Activated naive CD4-positive, alpha-beta T cell treated with anti-CD3 and anti-CD28 coated beads, Interleukin-2, amount 50 U/mL, for 24 hours (primary cell): ENCODE data around the gene HORMAD2.

ENCODE experiments used
- H3K27ac Mint-ChIP-seq: one replicate; pipeline ENCODE4 v1.8.0; 2021; ENCODE audit warnings: mild to moderate bottlenecking, mixed read lengths
- H3K27me3 Mint-ChIP-seq: one replicate; pipeline ENCODE4 v1.8.0; 2021; ENCODE audit warnings: mixed read lengths
- H3K36me3 Mint-ChIP-seq: one replicate; pipeline ENCODE4 v1.8.0; 2021; ENCODE audit warnings: mixed read lengths
- H3K4me1 Mint-ChIP-seq: one replicate; pipeline ENCODE4 v1.8.0; 2021; ENCODE audit warnings: mixed read lengths
- H3K4me3 Mint-ChIP-seq: one replicate; pipeline ENCODE4 v1.8.0; 2021; ENCODE audit warnings: mild to moderate bottlenecking, mixed read lengths
- H3K9me3 Mint-ChIP-seq: one replicate; pipeline ENCODE4 v1.8.0; 2021; ENCODE audit warnings: mixed read lengths

Gene HORMAD2

DNA sequence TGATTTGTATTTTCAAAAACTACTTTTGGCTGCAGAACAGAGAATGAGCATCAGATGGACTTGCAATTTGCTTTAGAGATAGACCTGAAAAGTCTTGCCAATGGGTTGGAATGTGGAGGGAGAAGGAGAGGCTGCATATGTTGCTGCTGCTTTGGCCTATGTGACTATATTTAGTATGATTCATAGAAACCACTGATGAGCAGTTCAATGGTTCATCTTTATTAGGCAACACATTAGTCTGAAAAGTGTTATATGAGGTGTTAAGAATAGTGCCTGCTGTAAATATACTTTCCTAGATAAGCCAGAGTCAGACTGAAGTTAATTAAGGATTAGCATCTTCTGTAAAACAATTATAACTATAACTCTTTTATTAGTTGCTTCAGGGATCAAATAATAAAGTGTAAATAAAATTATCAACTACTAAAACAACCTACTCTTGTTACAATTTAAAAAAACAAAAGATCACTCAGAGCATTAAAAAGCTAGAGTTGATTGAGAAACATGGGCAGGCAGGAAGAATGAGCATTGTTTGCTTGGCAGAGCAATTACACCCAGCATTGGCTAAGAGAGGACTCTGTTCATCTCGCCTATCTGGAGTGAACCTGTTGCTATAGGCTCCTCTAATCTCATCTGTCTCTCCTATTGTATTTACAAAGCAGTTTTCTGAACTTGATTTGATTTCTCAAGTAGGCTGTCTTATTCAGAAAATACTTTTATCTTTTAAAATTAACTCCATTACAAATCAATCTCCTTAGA is 36.3 kb downstream of the HORMAD2 start:
- Mint-ChIP-seq H3K4me3 (no peak overlapping the region), H3K9me3 (no peaks in the 10 kb centered on the region), H3K27ac (no peak overlapping the region), H3K4me1 (peaks cover 8% of the 10 kb centered on the region), H3K36me3 (no peaks in the 10 kb centered on the region), H3K27me3 (no peaks in the 10 kb centered on the region)

DNA sequence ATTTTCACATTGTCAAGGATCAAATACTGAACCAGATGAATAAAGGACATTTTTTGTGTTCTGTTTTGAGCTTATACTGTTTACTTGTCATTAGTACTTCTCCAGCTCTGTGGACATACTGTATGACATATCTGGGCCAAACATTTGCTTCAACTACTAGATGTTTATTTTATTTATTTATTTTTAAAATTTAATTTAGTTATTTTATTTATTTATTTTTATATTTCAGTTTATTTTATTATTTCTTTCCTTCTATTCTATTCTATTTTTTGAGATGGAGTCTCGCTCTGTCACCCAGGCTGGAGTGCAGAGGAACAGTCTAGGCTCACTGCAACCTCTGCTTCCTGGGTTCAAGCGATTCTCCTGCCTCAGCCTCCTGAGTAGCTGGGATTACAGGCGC is 37.0 kb downstream of the HORMAD2 start:
- no peak overlapping the region for H3K4me3 Mint-ChIP-seq
- H3K4me1 Mint-ChIP-seq = peaks cover 13% of the 10 kb centered on the region
- H3K9me3 Mint-ChIP-seq = no peaks in the 10 kb centered on the region
- H3K27me3 Mint-ChIP-seq = no peaks in the 10 kb centered on the region
- H3K36me3 Mint-ChIP-seq = no peaks in the 10 kb centered on the region
- H3K27ac Mint-ChIP-seq = no peak overlapping the region

- Mint-ChIP-seq H3K27me3 (no peaks in the 10 kb centered on the region), H3K36me3 (no peaks in the 10 kb centered on the region), H3K9me3 (no peaks in the 10 kb centered on the region), H3K27ac (no peak overlapping the region), H3K4me1 (peaks cover 13% of the 10 kb centered on the region), H3K4me3 (no peak overlapping the region)
These were observed 38.0 kb downstream of the HORMAD2 start for GRCh38 chr22:30118291-30118690.

DNA sequence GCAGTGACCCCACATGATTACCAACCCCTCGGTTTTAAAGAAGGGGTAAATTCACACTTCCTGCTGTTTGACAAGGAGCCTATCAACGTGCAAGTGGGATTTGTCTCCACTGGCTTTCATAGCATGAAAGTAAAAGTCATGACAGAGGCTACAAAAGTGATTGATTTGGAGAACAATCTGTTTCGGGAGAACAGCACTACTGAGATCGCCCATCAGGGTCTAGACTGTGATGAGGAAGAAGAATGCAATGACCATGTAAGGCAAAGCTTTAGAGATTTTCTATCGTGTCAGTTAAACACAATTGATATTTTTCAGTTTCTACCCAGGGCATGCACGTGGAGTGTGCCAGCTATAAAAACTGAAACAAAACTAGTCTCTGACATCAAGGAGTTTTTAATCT is 41.7 kb downstream of the HORMAD2 start:
- no peaks in the 10 kb centered on the region for H3K9me3 Mint-ChIP-seq
- H3K36me3 Mint-ChIP-seq = peaks cover 2% of the 10 kb centered on the region
- H3K27me3 Mint-ChIP-seq = no peaks in the 10 kb centered on the region
- no peak overlapping the region for H3K4me3 Mint-ChIP-seq
- H3K4me1 Mint-ChIP-seq = peaks cover 6% of the 10 kb centered on the region
- H3K27ac Mint-ChIP-seq = no peak overlapping the region

DNA sequence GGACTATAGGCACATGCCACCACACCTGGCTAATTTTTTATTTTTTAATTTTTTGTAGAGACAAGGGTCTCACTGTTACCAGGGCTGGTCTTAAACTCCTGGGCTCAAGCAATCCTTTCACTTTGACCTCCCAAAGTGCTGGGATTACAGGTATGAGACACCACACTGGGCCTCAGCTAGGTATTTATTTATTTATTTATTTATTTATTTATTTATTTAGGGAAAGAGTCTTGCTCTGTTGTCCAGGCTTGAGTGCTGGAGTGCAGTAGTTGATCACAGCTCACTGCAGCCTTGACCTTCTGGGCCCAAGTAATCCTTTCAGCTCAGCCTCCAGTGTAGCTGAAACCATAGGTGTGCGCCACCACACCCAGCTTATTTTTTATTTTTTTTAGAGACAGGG is 43.2 kb downstream of the HORMAD2 start:
- Mint-ChIP-seq H3K9me3 (no peaks in the 10 kb centered on the region), H3K4me1 (peaks cover 6% of the 10 kb centered on the region), H3K4me3 (no peak overlapping the region), H3K27ac (no peak overlapping the region), H3K27me3 (no peaks in the 10 kb centered on the region), H3K36me3 (peaks cover 2% of the 10 kb centered on the region)

DNA sequence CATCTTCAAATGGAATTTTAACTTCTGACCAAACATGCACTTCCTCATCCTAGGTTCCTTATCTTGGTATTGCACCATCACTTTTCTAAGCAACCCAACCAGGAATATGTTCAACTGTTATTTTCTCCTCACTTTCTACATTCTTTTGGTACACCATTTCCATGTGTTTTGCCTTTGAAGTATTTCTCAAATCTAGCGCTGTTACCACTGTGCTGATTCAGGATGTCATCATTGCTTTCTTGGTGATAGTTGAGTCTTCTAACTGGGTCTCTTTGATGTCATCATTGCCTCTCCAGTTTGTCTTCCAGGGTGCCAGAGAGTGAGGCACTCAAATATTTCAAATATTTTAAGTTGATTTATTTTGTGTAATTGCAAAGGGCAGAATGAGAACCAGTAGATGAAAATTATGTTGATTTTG is 47.5 kb downstream of the HORMAD2 start:
- peaks cover 2% of the 10 kb centered on the region for H3K36me3 Mint-ChIP-seq
- no peaks in the 10 kb centered on the region for H3K9me3 Mint-ChIP-seq
- H3K4me3 Mint-ChIP-seq = no peak overlapping the region
- H3K27me3 Mint-ChIP-seq = no peaks in the 10 kb centered on the region
- no peaks in the 10 kb centered on the region for H3K4me1 Mint-ChIP-seq
- H3K27ac Mint-ChIP-seq = no peak overlapping the region

DNA sequence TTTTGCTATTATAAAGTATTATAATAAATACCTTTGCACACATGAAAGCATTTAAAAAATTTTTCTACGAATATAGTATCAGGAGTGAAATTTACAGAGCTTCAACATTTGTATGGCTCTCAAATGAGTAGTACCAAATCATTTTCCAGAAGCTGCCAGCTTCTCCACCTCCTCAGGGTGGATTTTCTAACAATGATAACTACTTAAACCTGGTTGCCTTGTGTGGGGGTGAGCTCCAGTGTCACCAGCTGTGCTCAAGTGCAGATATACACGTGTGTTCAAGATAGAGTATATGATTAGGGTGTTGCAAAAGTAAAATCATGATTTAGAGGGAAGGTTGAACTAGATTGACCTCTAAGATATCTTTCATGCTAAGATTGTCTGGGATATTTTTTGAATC is 48.2 kb downstream of the HORMAD2 start:
- H3K4me1 Mint-ChIP-seq = no peaks in the 10 kb centered on the region
- no peaks in the 10 kb centered on the region for H3K27me3 Mint-ChIP-seq
- no peaks in the 10 kb centered on the region for H3K9me3 Mint-ChIP-seq
- no peak overlapping the region for H3K4me3 Mint-ChIP-seq
- H3K27ac Mint-ChIP-seq = no peak overlapping the region
- H3K36me3 Mint-ChIP-seq = peaks cover 2% of the 10 kb centered on the region

DNA sequence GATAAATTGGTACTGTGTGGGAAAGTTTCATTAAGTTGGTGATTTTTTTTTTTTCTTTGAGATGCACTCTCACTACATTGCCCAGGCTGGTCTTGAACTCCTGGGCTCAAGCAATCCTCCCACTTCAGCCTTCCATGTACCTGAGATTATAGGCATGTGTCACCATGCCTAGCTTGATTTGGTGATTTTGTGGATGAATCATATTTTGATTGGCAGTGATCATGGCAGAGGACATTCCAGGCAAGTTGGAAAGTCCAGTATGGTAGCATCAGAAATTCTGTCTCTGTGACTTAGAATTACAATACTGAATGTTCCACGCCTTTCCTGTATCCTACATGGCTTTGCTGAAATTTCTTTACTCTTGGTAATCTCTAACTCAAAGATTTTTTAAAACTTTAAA is 49.4 kb downstream of the HORMAD2 start:
- peaks cover 2% of the 10 kb centered on the region for H3K36me3 Mint-ChIP-seq
- H3K4me1 Mint-ChIP-seq = no peaks in the 10 kb centered on the region
- H3K27ac Mint-ChIP-seq = no peak overlapping the region
- H3K4me3 Mint-ChIP-seq = no peak overlapping the region
- H3K9me3 Mint-ChIP-seq = no peaks in the 10 kb centered on the region
- H3K27me3 Mint-ChIP-seq = no peaks in the 10 kb centered on the region

GRCh38 chr22:30132290-30132996 is 52.2 kb downstream of the HORMAD2 start:
- H3K4me3 Mint-ChIP-seq = no peak overlapping the region
- H3K9me3 Mint-ChIP-seq = no peaks in the 10 kb centered on the region
- H3K36me3 Mint-ChIP-seq = no peaks in the 10 kb centered on the region
- H3K4me1 Mint-ChIP-seq = no peaks in the 10 kb centered on the region
- H3K27me3 Mint-ChIP-seq = no peaks in the 10 kb centered on the region
- peak overlapping the region; percentile 41 for H3K27ac Mint-ChIP-seq

DNA sequence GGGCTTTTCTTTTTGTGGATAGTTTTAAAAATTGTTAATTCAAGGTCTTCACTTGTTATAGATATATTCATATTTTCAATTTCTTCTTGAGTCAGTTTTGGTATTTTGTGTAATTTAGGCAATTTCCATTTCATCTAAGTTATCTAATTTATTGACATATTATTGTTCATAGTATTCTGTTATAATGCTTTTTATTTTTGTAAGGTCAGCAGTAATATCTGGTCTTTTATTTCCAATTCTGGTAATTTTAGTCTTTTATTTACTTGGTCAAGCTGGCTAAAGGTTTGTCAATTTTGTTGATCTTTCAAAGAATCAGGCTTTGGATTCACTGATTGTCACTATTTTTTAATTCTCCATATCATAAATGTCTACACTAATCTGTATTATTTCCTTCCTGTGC is 60.1 kb downstream of the HORMAD2 start:
- no peak overlapping the region for H3K4me3 Mint-ChIP-seq
- H3K9me3 Mint-ChIP-seq = no peaks in the 10 kb centered on the region
- H3K4me1 Mint-ChIP-seq = no peaks in the 10 kb centered on the region
- H3K27me3 Mint-ChIP-seq = no peaks in the 10 kb centered on the region
- H3K36me3 Mint-ChIP-seq = peaks cover 8% of the 10 kb centered on the region
- H3K27ac Mint-ChIP-seq = no peak overlapping the region

DNA sequence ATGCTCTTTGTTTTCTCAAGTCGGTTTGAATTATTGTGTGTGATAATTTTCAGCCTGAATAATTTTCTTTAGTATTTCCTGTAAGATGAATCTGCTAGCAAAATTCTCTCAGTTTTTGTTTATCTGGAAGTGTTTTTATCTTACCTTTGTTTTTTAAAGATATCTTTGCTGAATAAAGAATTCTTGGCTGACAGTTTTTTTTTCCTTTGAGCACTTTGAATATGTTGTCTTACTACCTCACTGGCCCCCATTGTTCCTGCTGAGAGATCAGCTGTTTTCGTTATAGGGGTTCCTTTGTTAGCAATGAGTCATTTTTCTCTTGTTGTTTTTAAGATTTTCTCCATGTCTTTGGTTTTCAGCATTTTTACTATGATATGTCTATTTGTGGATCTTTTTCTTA is 63.0 kb downstream of the HORMAD2 start:
- no peaks in the 10 kb centered on the region for H3K4me1 Mint-ChIP-seq
- H3K4me3 Mint-ChIP-seq = no peak overlapping the region
- H3K36me3 Mint-ChIP-seq = peaks cover 8% of the 10 kb centered on the region
- H3K27me3 Mint-ChIP-seq = no peaks in the 10 kb centered on the region
- H3K27ac Mint-ChIP-seq = no peak overlapping the region
- H3K9me3 Mint-ChIP-seq = no peaks in the 10 kb centered on the region

GRCh38 chr22:30144391-30144790 is 64.1 kb downstream of the HORMAD2 start:
- Mint-ChIP-seq H3K9me3 (no peaks in the 10 kb centered on the region), H3K27ac (no peak overlapping the region), H3K4me3 (no peak overlapping the region), H3K36me3 (peaks cover 8% of the 10 kb centered on the region), H3K4me1 (no peaks in the 10 kb centered on the region), H3K27me3 (no peaks in the 10 kb centered on the region)

- Mint-ChIP-seq H3K27ac (no peak overlapping the region), H3K4me3 (no peak overlapping the region), H3K27me3 (no peaks in the 10 kb centered on the region), H3K36me3 (peaks cover under 1% of the 10 kb centered on the region), H3K4me1 (no peaks in the 10 kb centered on the region), H3K9me3 (no peaks in the 10 kb centered on the region)
These were observed 69.9 kb downstream of the HORMAD2 start for GRCh38 chr22:30150212-30150611.

- H3K4me3 Mint-ChIP-seq = no peak overlapping the region
These were observed 78.0 kb downstream of the HORMAD2 start for GRCh38 chr22:30158277-30158676.

GRCh38 chr22:30158744-30159500 is 78.7 kb downstream of the HORMAD2 start:
- peak overlapping the region; percentile 95 for H3K27ac Mint-ChIP-seq
- H3K9me3 Mint-ChIP-seq = no peaks in the 10 kb centered on the region
- peaks cover 29% of the 10 kb centered on the region for H3K4me1 Mint-ChIP-seq
- peak overlapping the region; percentile 44 for H3K4me3 Mint-ChIP-seq
- H3K27me3 Mint-ChIP-seq = no peaks in the 10 kb centered on the region
- H3K36me3 Mint-ChIP-seq = no peaks in the 10 kb centered on the region

More at GRCh38 chr22:30158277-30158676, 78.0 kb downstream of the HORMAD2 start:
- no peaks in the 10 kb centered on the region for H3K27me3 Mint-ChIP-seq
- peak overlapping the region; percentile 95 for H3K27ac Mint-ChIP-seq
- no peaks in the 10 kb centered on the region for H3K9me3 Mint-ChIP-seq
- H3K36me3 Mint-ChIP-seq = no peaks in the 10 kb centered on the region
- H3K4me1 Mint-ChIP-seq = peaks cover 29% of the 10 kb centered on the region
